Transverse colon (tissue), 4 donors: ENCODE measurements around the gene CCDC50.

Experiments used
- EP300 ChIP-seq: sonication (generic); formaldehyde crosslinking; IDR thresholded peaks from one replicate; pipeline ENCODE4 v1.6.1; 2017; ENCODE audit warnings: antibody characterized with exemption, low read depth
- POLR2A ChIP-seq: fragments of 450-650 bp; IDR thresholded peaks from one replicate; pipeline ENCODE4 v1.6.1; 2016; ENCODE audit warnings: antibody characterized with exemption, mild to moderate bottlenecking, moderate library complexity
- POLR2AphosphoS5 ChIP-seq, 3 donors: sonication (generic); formaldehyde crosslinking; IDR thresholded peaks; one replicate each; pipeline ENCODE4 v1.6.1; 2016; ENCODE audit warnings: antibody characterized with exemption in 3 of 3
- TF ChIP-seq, protein P1 (sequence below), 5 experiments: fragments of 200-600 bp in 3 of 5; fragments of 450-650 bp in 2 of 5; sonication (generic) in 3 of 5; IDR thresholded peaks; 1 replicate in 2 of 5; 2 replicates in 3 of 5; pipeline ENCODE4 v1.5.1; 2016 to 2017; ENCODE audit warnings: antibody characterized with exemption in 5 of 5, inconsistent platforms in 3 of 5, mild to moderate bottlenecking in 2 of 5, moderate library complexity in 1 of 5

GRCh38 chr3:191441687-191442086, 112.5 kb downstream of the CCDC50 start:
- TF ChIP-seq, protein P1, sequence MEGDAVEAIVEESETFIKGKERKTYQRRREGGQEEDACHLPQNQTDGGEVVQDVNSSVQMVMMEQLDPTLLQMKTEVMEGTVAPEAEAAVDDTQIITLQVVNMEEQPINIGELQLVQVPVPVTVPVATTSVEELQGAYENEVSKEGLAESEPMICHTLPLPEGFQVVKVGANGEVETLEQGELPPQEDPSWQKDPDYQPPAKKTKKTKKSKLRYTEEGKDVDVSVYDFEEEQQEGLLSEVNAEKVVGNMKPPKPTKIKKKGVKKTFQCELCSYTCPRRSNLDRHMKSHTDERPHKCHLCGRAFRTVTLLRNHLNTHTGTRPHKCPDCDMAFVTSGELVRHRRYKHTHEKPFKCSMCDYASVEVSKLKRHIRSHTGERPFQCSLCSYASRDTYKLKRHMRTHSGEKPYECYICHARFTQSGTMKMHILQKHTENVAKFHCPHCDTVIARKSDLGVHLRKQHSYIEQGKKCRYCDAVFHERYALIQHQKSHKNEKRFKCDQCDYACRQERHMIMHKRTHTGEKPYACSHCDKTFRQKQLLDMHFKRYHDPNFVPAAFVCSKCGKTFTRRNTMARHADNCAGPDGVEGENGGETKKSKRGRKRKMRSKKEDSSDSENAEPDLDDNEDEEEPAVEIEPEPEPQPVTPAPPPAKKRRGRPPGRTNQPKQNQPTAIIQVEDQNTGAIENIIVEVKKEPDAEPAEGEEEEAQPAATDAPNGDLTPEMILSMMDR (IDR thresholded peaks at IDR 0.05), result no peak
- TF ChIP-seq EP300, result no peak
- no peak for TF ChIP-seq POLR2A
- TF ChIP-seq POLR2AphosphoS5 (IDR thresholded peaks at IDR 0.05), result no peak
